SU-DHL-6 (cell line): Measurements from ENCODE around the gene DDAH2.

Source experiments
- H2AFZ ChIP-seq: fragments of 200-600 bp; sonication (generic); 2 replicates; pipeline ENCODE4 v1.6.1; 2014; ENCODE audit warnings: low read depth, mild to moderate bottlenecking, moderate library complexity, mixed read lengths, antibody characterized with exemption, low read length; ENCODE audit not compliant: severe bottlenecking
- H3F3A ChIP-seq: fragments of 200-600 bp; shearing (Covaris generic); 2 replicates; pipeline ENCODE4 v1.6.0; 2016; ENCODE audit warnings: antibody characterized with exemption, mild to moderate bottlenecking; ENCODE audit not compliant: insufficient read depth
- H3K27ac ChIP-seq: fragments of 200-600 bp; sonication (generic); 2 replicates; pipeline ENCODE4 v1.5.1; 2016; ENCODE audit warnings: low read depth, mild to moderate bottlenecking, low read length, moderate library complexity, mixed read lengths
- H3K27me3 ChIP-seq: fragments of 200-600 bp; sonication (generic), shearing (Covaris generic); 2 replicates; pipeline ENCODE4 v1.6.0; 2014; ENCODE audit warnings: mild to moderate bottlenecking, low read length
- H3K36me3 ChIP-seq: fragments of 200-600 bp; sonication (generic); 2 replicates; pipeline ENCODE4 v1.6.1; 2014; ENCODE audit warnings: mild to moderate bottlenecking, low read length, mixed read lengths
- H3K4me2 ChIP-seq: fragments of 300-600, 200-600 bp; shearing (Covaris generic), sonication (generic); 2 replicates; pipeline ENCODE4 v1.6.0; 2014; ENCODE audit warnings: low read length, low read depth, mild to moderate bottlenecking; ENCODE audit not compliant: poor library complexity, severe bottlenecking
- H3K4me3 ChIP-seq: fragments of 200-600 bp; sonication (generic); 2 replicates; pipeline ENCODE4 v1.5.1; 2014; ENCODE audit warnings: antibody characterized with exemption, low read length, mild to moderate bottlenecking, mixed read lengths; ENCODE audit not compliant: insufficient read depth, poor library complexity, severe bottlenecking
- H3K79me2 ChIP-seq: fragments of 200-600 bp; sonication (generic); 2 replicates; pipeline ENCODE4 v1.6.1; 2014; ENCODE audit warnings: mild to moderate bottlenecking, low read length, moderate library complexity; ENCODE audit not compliant: insufficient read depth
- H3K9ac ChIP-seq: fragments of 200-600 bp; sonication (generic); 2 replicates; pipeline ENCODE4 v1.7.0; 2014; ENCODE audit warnings: mild to moderate bottlenecking, low read length
- H3K9me2 ChIP-seq: fragments of 200-600 bp; sonication (generic); replicated peaks from 2 replicates; pipeline ENCODE4 v1.6.1; 2014; ENCODE audit warnings: low read length; ENCODE audit not compliant: insufficient read depth
- H3K9me3 ChIP-seq: fragments of 200-600 bp; sonication (generic); 2 replicates; pipeline ENCODE4 v1.6.1; 2014; ENCODE audit warnings: low read length, mixed read lengths; ENCODE audit not compliant: insufficient read depth
- H4K20me1 ChIP-seq: fragments of 200-600 bp; sonication (generic); 2 replicates; pipeline ENCODE4 v1.6.1; 2014; ENCODE audit warnings: low read depth, mild to moderate bottlenecking, antibody characterized with exemption, low read length, moderate library complexity, mixed read lengths
- CTCF ChIP-seq: fragments of 200-600 bp; sonication (generic); IDR thresholded peaks from one replicate; pipeline ENCODE4 v1.5.1; 2017; ENCODE audit warnings: antibody characterized with exemption, mild to moderate bottlenecking, low read length, moderate library complexity; ENCODE audit not compliant: insufficient read depth, poor library complexity, severe bottlenecking
- EZH2phosphoT487 ChIP-seq: fragments of 200-600 bp; sonication (generic), shearing (Covaris generic); conservative IDR thresholded peaks from 2 replicates; pipeline ENCODE4 v1.6.1; 2018; ENCODE audit warnings: mild to moderate bottlenecking, antibody characterized with exemption, low read length, moderate library complexity, mixed read lengths

Gene DDAH2

DNA sequence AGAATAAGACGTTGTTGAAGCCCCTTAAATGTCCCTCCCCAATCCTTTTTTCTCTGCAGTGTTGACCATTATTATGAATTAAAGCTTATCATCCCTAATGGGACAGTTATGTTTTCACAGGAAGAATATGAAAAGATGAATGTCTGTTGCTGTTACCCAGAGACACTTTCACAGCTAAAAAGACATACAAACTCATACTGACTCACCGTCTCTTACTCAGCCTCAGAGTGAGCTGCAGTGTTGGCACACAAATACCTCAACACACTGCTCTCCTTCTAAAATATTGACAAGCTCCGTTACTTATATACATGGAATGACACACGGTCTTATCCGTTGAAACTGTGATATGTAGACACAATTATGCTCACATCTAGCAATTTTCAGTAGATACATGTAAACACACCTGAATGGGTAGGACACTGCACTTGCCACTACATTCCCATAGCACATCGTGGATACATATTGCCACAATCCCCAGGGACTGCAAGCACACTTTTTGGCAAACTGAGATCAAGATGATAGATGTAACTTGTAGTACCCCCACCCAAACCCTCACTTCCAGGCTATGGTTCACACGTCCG lies 23.7 kb upstream of the DDAH2 start:
- no peak overlapping the region for H3K27ac ChIP-seq
- TF ChIP-seq EZH2phosphoT487 (no peak), CTCF (no peak)
- peaks cover 3% of the 10 kb centered on the region; the same call in 1 of the 2 replicates for H3K36me3 ChIP-seq
- no peaks in the 10 kb centered on the region for H4K20me1 ChIP-seq
- H3K4me3 ChIP-seq: no peak overlapping the region
- H3K9me3 ChIP-seq: no peaks in the 10 kb centered on the region
- no peaks in the 10 kb centered on the region for H3K9me2 ChIP-seq
- H3K4me2 ChIP-seq: no peak overlapping the region
- H2AFZ ChIP-seq: no peak overlapping the region
- 0 out of 2 replicates have a peak, but pooled peaks cover 12% of the 10 kb centered on the region for H3F3A ChIP-seq
- H3K9ac ChIP-seq: no peak overlapping the region
- no peaks in the 10 kb centered on the region for H3K79me2 ChIP-seq
- H3K27me3 ChIP-seq: no peaks in the 10 kb centered on the region

DNA sequence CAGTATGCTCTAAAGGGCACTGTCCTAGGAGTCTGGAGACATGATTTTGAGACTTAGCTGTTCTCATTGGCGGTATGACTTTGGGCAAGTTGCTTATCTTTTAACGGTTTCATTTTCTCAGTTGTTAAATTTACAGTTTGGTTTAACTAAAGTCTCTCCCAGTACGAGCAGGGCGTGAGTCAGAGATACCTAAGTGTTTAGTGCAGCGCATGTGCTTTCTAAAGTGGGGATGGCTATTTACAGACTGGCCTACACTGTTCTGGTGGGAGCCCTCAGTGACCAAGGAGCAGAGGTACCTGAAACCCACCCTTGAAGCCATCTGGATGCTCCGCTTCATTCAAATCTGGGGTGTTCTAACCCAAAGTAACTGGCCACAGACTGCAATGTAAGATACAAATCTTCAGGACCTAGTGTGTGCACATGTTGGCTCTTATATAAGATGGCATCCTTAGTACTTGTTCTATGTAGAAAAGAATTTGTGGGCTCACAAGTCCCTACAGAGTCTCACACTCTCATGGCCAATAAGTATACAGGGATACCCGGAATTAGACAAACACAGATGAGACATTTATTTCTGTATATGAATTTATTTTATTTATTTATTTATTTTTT lies 21.4 kb upstream of the DDAH2 start:
- H3K27ac ChIP-seq: no peak overlapping the region

DNA sequence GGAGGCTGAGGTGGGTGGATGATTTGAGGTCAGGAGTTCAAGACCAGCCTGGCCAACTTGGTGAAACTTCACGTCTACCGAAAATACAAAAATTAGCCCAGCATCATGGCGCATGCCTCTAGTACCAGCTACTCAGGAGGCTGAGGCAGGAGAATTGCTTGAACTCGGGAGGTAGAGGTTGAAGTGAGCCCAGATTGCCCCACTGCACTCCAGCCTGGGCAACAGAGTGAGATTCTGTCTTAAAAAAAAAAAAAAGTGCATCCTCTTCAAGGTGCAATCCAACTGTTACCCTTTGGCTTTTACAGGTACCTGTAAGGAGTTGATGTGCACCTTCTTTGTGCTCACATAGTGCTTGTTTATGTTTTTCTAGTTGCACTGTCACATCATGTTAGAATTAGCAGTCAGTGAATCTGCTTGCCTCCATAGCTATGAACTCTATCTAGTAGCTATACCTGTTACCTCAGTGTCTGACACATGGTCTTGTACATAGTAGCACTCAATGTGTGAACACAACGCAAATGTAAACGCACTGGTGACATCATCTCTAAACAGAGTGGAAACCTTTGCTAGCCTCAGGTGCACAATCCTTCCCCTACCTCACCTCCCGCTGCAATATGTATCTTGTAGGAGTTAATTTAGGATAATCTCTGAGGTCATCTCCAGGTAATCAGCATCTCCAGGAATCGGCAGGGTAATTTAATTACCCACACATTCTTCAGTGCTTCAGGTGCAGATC lies 20.4 kb upstream of the DDAH2 start:
- Histone ChIP-seq H3K79me2 (no peaks in the 10 kb centered on the region), H2AFZ (no peak overlapping the region), H3K9me3 (no peaks in the 10 kb centered on the region), H3K9ac (no peak overlapping the region), H3K27ac (no peak overlapping the region), H3K9me2 (no peaks in the 10 kb centered on the region), H3K4me2 (no peak overlapping the region), H3K36me3 (peaks cover 3% of the 10 kb centered on the region; the same call in 1 of the 2 replicates), H3K4me3 (no peak overlapping the region), H4K20me1 (no peaks in the 10 kb centered on the region), H3F3A (0 out of 2 replicates have a peak, but pooled peaks cover 16% of the 10 kb centered on the region), H3K27me3 (no peaks in the 10 kb centered on the region)
- no peak for TF ChIP-seq EZH2phosphoT487
- no peak for TF ChIP-seq CTCF

More for the DNA sequence above, 21.4 kb upstream of the DDAH2 start:
- no peak overlapping the region for H3K4me2 ChIP-seq
- H3K27me3 ChIP-seq: no peaks in the 10 kb centered on the region
- peaks cover 3% of the 10 kb centered on the region; the same call in 1 of the 2 replicates for H3K36me3 ChIP-seq
- 0 out of 2 replicates have a peak, but pooled peaks cover 12% of the 10 kb centered on the region for H3F3A ChIP-seq
- TF ChIP-seq EZH2phosphoT487 (no peak), CTCF (no peak)
- H3K79me2 ChIP-seq: no peaks in the 10 kb centered on the region
- H2AFZ ChIP-seq: no peak overlapping the region
- no peaks in the 10 kb centered on the region for H3K9me3 ChIP-seq
- no peaks in the 10 kb centered on the region for H4K20me1 ChIP-seq
- H3K4me3 ChIP-seq: no peak overlapping the region
- H3K9ac ChIP-seq: no peak overlapping the region
- H3K9me2 ChIP-seq: no peaks in the 10 kb centered on the region
